Stimulated activated CD4-positive, alpha-beta T cell treated with anti-CD3 and anti-CD28 coated beads, Interleukin-1b, Interleukin-23, amount 100 ng/mL, for 4 hours (primary cell): Measurements from ENCODE around the gene NR1H3.

Experiments used
- DNase-seq, 2 donors: peaks; one replicate each; pipeline ENCODE4 v3.0.0-alpha.2; 2020; ENCODE audit warnings: low read depth in 2 of 2

Gene NR1H3

GRCh38 chr11:47269829-47270305, 12.1 kb downstream of the NR1H3 start, which contains the start of gene MADD:
Gene MADD, plus strand, starts transcription at chr11:47270133.
- peak; percentile 87 to 93 for DNase-seq

- no peak for DNase-seq
Measured at GRCh38 chr11:47270331-47271271, 12.8 kb downstream of the NR1H3 start.

GRCh38 chr11:47271328-47271727, 13.5 kb downstream of the NR1H3 start:
- no peak for DNase-seq

GRCh38 chr11:47271961-47272661, 14.3 kb downstream of the NR1H3 start:
- no peak for DNase-seq

- DNase-seq, result no peak
Measured at GRCh38 chr11:47272706-47273105, 14.9 kb downstream of the NR1H3 start.

GRCh38 chr11:47274495-47275235, 16.9 kb downstream of the NR1H3 start:
- DNase-seq, result no peak

GRCh38 chr11:47276923-47277322, 19.1 kb downstream of the NR1H3 start:
- no peak for DNase-seq

- no peak for DNase-seq
Measured at GRCh38 chr11:47278058-47278457, 20.3 kb downstream of the NR1H3 start.

GRCh38 chr11:47278769-47279168, 21.0 kb downstream of the NR1H3 start:
- no peak for DNase-seq

GRCh38 chr11:47280099-47280498, 22.3 kb downstream of the NR1H3 start:
- no peak for DNase-seq

- no peak for DNase-seq
Measured at GRCh38 chr11:47280860-47281259, 23.1 kb downstream of the NR1H3 start.

GRCh38 chr11:47282462-47282861, 24.7 kb downstream of the NR1H3 start:
- no peak for DNase-seq

GRCh38 chr11:47284151-47284550, 26.4 kb downstream of the NR1H3 start:
- no peak for DNase-seq

- no peak for DNase-seq
Measured at GRCh38 chr11:47285969-47286770, 28.4 kb downstream of the NR1H3 start.

GRCh38 chr11:47288066-47288465, 30.3 kb downstream of the NR1H3 start:
- no peak for DNase-seq

GRCh38 chr11:47289856-47290255, 32.1 kb downstream of the NR1H3 start:
- no peak for DNase-seq

GRCh38 chr11:47295385-47295784, 37.6 kb downstream of the NR1H3 start:
- no peak for DNase-seq

GRCh38 chr11:47296045-47296444, 38.2 kb downstream of the NR1H3 start:
- DNase-seq, result no peak

GRCh38 chr11:47299078-47299477, 41.3 kb downstream of the NR1H3 start:
- DNase-seq, result no peak

GRCh38 chr11:47302853-47303252, 45.1 kb downstream of the NR1H3 start:
- no peak for DNase-seq
